Measurements from ENCODE around the gene GNG4. TPM values are rescaled to one million over a fixed set of nuclear protein-coding genes. Genes with fewer than 3 reads are reported as not detected.

GNG4 gene
- total RNA-seq, 2 experiments from 2014 or later: not detected

DNA sequence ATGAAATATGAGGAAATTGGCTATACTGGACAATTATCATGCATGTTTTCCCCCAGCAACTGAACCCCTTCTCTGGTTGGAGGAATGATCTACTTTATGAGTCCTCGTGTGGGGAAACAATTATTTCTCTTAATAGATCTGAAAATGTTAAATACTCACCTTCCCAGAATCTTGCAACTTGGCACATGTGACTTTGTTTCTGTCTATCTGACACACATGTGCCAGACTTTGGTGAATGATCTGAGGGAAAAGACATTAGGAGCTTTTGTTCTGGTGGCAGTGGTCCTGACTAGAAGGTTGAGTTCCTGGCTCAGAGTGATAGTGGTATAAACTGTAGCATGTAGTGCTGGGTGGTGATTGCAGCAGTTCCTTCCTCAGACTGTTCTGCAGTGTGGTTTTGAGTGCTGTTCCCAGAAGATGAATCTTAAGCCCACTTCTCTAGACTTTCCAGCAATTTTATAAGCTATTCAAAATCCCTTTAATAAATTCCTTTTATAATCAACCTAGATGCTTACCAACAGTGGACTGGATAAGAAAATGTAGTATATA lies 86.0 kb downstream of the GNG4 start:
- H3K79me2 ChIP-seq (ENCODE audit: insufficient read depth, low read depth, low read length): no peaks in the 10 kb centered on the region
- no peak for DNase-seq (ENCODE audit: low spot score)
- TF ChIP-seq EZH2phosphoT487 (IDR thresholded peaks at IDR 0.05; ENCODE audit: borderline replicate concordance, low read depth, low read length): no peak
- TF ChIP-seq, protein P1, sequence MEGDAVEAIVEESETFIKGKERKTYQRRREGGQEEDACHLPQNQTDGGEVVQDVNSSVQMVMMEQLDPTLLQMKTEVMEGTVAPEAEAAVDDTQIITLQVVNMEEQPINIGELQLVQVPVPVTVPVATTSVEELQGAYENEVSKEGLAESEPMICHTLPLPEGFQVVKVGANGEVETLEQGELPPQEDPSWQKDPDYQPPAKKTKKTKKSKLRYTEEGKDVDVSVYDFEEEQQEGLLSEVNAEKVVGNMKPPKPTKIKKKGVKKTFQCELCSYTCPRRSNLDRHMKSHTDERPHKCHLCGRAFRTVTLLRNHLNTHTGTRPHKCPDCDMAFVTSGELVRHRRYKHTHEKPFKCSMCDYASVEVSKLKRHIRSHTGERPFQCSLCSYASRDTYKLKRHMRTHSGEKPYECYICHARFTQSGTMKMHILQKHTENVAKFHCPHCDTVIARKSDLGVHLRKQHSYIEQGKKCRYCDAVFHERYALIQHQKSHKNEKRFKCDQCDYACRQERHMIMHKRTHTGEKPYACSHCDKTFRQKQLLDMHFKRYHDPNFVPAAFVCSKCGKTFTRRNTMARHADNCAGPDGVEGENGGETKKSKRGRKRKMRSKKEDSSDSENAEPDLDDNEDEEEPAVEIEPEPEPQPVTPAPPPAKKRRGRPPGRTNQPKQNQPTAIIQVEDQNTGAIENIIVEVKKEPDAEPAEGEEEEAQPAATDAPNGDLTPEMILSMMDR (conservative IDR thresholded peaks at IDR 0.05; ENCODE audit: low read length): no peak
- no peaks in the 10 kb centered on the region for H4K20me1 ChIP-seq (ENCODE audit: insufficient read depth, low read length)
- H3K4me3 ChIP-seq (ENCODE audit: low read depth, low read length, poor library complexity, severe bottlenecking): no peak overlapping the region
- ChIA-PET CTCF (ENCODE audit: unreplicated experiment) (no interaction called here), POLR2A (interaction anchor here (0.6 kb wide), 1 partner anchor 97 kb away, joined by 6 read pairs; no protein-coding TSS in a partner anchor)
- H3K27ac ChIP-seq (ENCODE audit: low read depth, low read length, poor library complexity, severe bottlenecking): no peak overlapping the region
- H3K36me3 ChIP-seq (ENCODE audit: insufficient read depth, low read length): no peaks in the 10 kb centered on the region
- BruUV-seq (replicated peaks): no TSS peak
- H3K4me2 ChIP-seq (ENCODE audit: low read length): no peak overlapping the region
- H2AFZ ChIP-seq (ENCODE audit: low read length): no peak overlapping the region
- H3K4me1 ChIP-seq (ENCODE audit: insufficient read depth, low read length, poor library complexity, severe bottlenecking): no peaks in the 10 kb centered on the region
- intact Hi-C loops (cut with micrococcal nuclease; ENCODE audit: unreplicated experiment): no loop called here
- H3K9me2 ChIP-seq (ENCODE audit: insufficient read depth, low read length): no peaks in the 10 kb centered on the region
- no peaks in the 10 kb centered on the region for H3K9me3 ChIP-seq (ENCODE audit: low read length)

GRCh38 chr1:235562589-235562988 lies 87.0 kb downstream of the GNG4 start:
- ChIA-PET CTCF (ENCODE audit: unreplicated experiment) (no interaction called here), POLR2A (no interaction called here)
- Histone ChIP-seq H3K4me2 (ENCODE audit: low read length) (no peak overlapping the region), H4K20me1 (ENCODE audit: insufficient read depth, low read length) (no peaks in the 10 kb centered on the region), H3K79me2 (ENCODE audit: insufficient read depth, low read depth, low read length) (no peaks in the 10 kb centered on the region), H3K27ac (ENCODE audit: low read depth, low read length, poor library complexity, severe bottlenecking) (no peak overlapping the region), H3K4me3 (ENCODE audit: low read depth, low read length, poor library complexity, severe bottlenecking) (no peak overlapping the region), H3K9me3 (ENCODE audit: low read length) (no peaks in the 10 kb centered on the region), H2AFZ (ENCODE audit: low read length) (no peak overlapping the region), H3K36me3 (ENCODE audit: insufficient read depth, low read length) (no peaks in the 10 kb centered on the region), H3K9me2 (ENCODE audit: insufficient read depth, low read length) (no peaks in the 10 kb centered on the region), H3K4me1 (ENCODE audit: insufficient read depth, low read length, poor library complexity, severe bottlenecking) (no peaks in the 10 kb centered on the region)
- no peak for DNase-seq (ENCODE audit: low spot score)
- no TSS peak for BruUV-seq (replicated peaks)
- TF ChIP-seq, protein P1 (conservative IDR thresholded peaks at IDR 0.05; ENCODE audit: low read length): no peak
- no peak for TF ChIP-seq EZH2phosphoT487 (IDR thresholded peaks at IDR 0.05; ENCODE audit: borderline replicate concordance, low read depth, low read length)
- intact Hi-C loops (cut with micrococcal nuclease; ENCODE audit: unreplicated experiment): no loop called here

- ChIA-PET CTCF (ENCODE audit: unreplicated experiment) (no interaction called here), POLR2A (interaction anchor here (0.6 to 1.6 kb wide), 2 partner anchors 31 to 130 kb away, joined by 3 to 4 read pairs; no protein-coding TSS in a partner anchor)
- no peak for DNase-seq (ENCODE audit: low spot score)
- no peaks in the 10 kb centered on the region for H3K9me3 ChIP-seq (ENCODE audit: low read length)
- H3K9me2 ChIP-seq (ENCODE audit: insufficient read depth, low read length): no peaks in the 10 kb centered on the region
- H3K4me1 ChIP-seq (ENCODE audit: insufficient read depth, low read length, poor library complexity, severe bottlenecking): no peaks in the 10 kb centered on the region
- TF ChIP-seq, protein P1 (conservative IDR thresholded peaks at IDR 0.05; ENCODE audit: low read length): no peak
- TF ChIP-seq EZH2phosphoT487 (IDR thresholded peaks at IDR 0.05; ENCODE audit: borderline replicate concordance, low read depth, low read length): no peak
- no peaks in the 10 kb centered on the region for H3K36me3 ChIP-seq (ENCODE audit: insufficient read depth, low read length)
- no peak overlapping the region for H2AFZ ChIP-seq (ENCODE audit: low read length)
- H3K27ac ChIP-seq (ENCODE audit: low read depth, low read length, poor library complexity, severe bottlenecking): no peak overlapping the region
- H3K79me2 ChIP-seq (ENCODE audit: insufficient read depth, low read depth, low read length): no peaks in the 10 kb centered on the region
- no TSS peak for BruUV-seq (replicated peaks)
- intact Hi-C loops (cut with micrococcal nuclease; ENCODE audit: unreplicated experiment): no loop called here
- no peaks in the 10 kb centered on the region for H4K20me1 ChIP-seq (ENCODE audit: insufficient read depth, low read length)
- H3K4me3 ChIP-seq (ENCODE audit: low read depth, low read length, poor library complexity, severe bottlenecking): no peak overlapping the region
- H3K4me2 ChIP-seq (ENCODE audit: low read length): no peak overlapping the region
These were observed 90.9 kb downstream of the GNG4 start for GRCh38 chr1:235558621-235559169.

Measured in OCI-LY7 (cell line).